Non-pigmented ciliary epithelial cell (primary cell): ENCODE data around the gene ADCY9.

ENCODE experiments used
- DNase-seq: peaks from one replicate; pipeline ENCODE4 v3.0.0-alpha.2; 2010; ENCODE audit warnings: low read depth

The ADCY9 gene

DNA sequence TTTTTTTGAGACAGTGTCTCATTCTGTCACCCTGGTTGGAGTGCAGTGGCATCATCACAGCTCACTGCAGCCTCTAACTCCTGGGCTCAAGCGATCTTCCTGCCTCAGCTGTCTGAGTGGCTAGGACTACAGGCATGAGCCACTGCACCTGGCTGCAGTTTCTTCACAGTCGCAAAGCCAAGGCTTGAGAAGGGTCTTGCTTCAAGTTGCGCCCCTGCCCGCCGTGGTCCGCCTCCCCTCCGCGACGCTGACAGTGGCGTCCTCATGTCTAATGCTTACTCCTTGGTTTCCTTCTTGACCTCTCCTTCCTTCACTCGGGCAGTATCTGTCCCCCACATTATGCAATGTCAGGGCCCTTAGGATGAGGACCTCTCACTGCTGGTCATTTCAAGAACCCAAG, 112.7 kb downstream of the ADCY9 start:
- DNase-seq, result no peak

GRCh38 chr16:4003166-4003565, 113.1 kb downstream of the ADCY9 start:
- DNase-seq, result no peak

- no peak for DNase-seq
Measured at GRCh38 chr16:4002121-4002520, 114.1 kb downstream of the ADCY9 start.

DNA sequence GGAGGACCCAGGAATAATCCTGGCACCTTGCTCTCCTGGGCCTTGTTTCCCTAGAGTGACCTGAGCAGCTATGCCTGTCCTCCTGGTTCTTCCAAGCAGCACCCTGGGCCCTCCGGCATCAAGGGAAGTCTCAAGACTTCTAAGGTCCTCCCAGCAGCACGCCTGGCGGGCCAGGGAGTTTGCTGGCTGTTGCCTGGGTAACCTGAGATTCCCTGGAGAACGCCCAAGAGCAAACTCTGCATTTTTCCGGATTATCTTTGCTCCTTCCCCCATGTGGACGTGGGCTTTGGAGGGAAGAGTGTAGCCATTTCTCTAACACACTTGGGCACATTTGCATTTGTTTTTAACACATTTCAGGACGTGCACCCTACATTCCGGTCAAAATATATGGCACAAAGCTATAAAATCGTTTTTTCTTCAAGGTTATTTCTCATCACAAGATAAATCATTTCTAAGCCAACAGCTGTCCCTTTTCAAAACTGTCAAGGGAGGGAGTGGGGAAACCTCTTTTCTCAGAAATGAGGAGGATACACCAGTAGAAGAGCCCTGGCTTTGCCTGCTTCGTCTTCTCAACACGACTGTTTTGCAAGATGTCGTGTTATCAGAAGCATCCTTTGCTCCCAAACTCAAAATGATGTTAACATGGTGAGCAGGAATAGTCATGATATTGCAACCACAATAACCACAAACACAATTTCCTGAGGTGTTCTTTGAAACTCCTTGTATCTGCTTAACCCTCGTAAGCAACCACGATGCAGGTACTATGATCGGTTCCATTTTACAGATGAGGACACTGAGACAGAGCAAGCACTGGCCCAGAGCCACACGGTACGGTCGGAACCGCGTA, 116.5 kb downstream of the ADCY9 start:
- no peak for DNase-seq

GRCh38 chr16:3998793-3999478, 117.3 kb downstream of the ADCY9 start:
- no peak for DNase-seq

- DNase-seq, result no peak
Measured at GRCh38 chr16:3997231-3997841, 118.9 kb downstream of the ADCY9 start.

- DNase-seq, result no peak
Measured at GRCh38 chr16:3995001-3995400, 121.2 kb downstream of the ADCY9 start.

DNA sequence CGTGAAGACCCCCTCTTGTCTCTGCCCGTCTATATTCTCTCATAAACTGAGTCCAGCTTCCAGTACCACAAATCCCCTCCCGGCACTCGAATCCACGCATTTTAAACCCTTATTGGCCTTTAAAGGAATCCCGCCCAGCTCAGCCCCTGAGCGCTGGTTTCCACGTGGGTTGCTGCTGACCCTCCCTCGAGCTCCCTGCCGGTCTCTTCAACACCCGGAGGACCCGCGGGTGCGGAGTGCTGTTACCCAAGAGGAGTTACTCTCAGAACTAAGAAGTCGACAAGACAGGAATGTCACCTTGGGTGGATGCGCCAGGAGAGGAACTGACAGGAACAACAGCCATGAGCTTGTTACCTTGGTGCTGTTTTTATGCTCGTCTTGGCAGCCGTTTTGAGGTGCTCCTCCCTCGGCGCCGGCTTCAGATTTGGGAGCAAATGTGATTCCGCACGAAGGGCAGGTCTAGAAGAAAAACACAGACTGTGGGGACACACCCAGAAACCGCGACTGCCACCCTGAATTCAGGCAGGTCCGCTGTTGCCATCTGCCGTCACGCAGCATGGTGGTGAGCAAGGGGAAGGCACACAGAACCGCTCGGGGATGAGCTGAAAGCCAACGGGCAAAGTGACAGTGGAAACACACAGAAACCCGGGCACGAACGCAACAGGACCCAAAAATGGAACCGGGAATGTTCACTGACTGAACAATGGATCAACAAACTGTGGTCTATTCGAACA, 123.0 kb downstream of the ADCY9 start:
- no peak for DNase-seq

- DNase-seq, result no peak
Measured at GRCh38 chr16:3992297-3993051, 123.8 kb downstream of the ADCY9 start.

DNA sequence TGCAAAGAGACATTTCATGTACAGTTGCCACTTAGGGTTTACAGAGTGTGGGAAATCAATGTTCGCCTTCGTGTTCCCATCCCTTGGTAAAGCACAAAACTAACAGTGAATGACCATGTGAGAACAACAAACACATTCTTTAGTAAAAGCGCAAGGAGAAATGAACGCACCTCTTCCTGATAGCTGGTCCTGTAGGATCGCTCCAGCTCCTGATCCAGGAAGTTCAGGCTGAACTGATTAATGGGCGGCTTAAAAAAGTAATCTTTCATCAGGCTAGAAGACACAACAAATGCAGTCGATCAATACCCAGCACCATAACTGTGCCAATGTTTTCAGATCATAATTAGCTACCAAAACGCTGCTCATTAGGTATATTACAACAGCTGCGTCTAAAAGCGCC, 127.4 kb downstream of the ADCY9 start:
- DNase-seq, result no peak

DNA sequence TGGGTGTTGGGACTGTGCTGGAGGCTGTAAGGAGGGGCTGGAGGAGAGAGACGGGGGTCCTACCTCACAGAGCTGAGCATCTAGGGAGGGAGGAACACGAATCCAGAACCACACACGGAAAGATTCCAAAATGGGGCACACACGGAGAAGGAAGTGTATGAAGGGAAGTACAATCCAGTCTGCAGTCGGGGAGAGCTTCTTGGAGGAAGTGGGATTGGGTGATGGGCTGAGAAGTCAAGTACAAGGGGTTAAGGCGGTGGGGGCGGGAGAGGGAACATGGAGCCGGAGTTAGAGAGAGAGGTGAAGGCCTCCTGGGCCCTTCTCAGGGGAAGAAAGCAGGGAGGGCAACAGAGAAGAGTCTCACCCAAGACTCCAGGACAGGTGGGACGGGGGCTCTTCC, 128.2 kb downstream of the ADCY9 start:
- no peak for DNase-seq

DNA sequence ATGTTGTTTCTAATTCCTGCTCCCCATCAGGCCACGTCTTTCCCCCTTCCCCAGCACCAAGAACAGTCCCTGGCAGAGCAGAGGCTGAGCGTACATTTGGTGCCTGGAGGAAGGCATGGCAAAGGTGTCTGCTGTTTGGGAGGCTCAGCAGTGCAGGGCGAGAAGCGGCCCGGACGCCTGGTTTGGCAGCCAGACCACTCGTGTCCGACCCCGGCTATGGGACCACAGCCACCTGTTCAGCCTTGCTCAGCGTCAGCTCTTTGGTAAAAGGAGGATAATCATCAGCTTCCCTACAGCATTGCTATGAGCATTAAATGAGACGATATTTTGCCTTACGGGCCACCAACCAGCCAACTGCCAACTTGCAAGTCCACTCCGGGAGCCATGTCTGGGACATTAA, 129.0 kb downstream of the ADCY9 start:
- DNase-seq, result no peak

DNA sequence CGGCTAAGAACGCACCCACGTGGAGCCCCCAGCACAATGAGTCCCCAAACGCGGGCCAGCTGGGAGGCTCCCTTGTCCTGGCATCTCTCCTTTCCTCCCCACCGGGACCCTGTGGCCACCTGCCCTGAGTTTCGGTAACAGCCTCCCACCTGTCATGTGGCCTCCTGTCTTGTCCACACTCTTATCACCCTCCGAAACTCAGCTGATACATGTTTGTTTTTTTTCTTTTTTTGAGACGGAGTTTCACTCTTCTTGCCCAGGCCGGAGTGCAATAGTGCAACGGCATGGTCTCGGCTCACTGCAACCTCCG, 130.1 kb downstream of the ADCY9 start:
- no peak for DNase-seq

- DNase-seq, result no peak
Measured at GRCh38 chr16:3984111-3985060, 131.9 kb downstream of the ADCY9 start.

DNA sequence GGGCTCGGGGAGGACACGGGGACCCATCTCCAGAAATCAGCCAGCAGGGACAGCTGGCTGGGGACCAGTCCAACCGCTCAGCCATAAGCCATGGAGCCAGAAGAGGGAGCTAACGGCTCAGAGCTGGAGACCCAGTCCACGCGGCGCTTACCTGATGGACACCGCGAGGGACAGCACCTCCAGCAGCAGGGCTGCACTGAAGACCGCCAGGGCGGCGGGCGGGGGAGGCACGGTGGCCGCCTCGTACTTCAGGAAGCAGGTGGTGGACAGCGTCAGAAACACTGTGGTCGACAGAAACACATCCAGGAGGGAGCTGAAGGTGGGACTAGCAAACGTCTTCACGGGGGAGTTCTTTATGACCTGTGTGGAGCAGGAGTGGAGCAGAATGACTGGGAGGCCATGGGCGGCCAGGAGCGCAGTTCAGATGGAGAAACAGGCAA, 133.1 kb downstream of the ADCY9 start:
- DNase-seq, result no peak

DNA sequence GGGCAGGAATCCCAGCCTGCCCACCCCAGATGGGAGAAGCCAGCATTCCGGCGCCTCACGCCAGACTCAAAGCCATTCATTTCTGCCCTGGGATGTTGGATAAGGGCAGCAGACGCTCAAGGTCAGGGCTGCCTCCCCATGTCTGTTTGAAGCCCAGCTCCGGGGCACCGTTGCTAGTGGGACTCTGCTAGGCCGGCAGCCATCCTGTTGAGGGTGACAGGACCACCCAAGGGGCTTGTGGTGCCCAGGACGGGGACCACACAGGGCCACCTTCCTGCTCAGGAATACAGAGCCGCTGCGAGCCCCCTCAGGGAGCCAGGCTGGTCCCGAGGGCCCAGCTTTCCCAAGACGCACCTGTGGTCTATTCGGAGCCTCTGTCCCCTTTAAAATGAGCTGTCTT, 134.0 kb downstream of the ADCY9 start:
- no peak for DNase-seq

- no peak for DNase-seq
Measured at GRCh38 chr16:3980253-3981111, 135.8 kb downstream of the ADCY9 start.

DNA sequence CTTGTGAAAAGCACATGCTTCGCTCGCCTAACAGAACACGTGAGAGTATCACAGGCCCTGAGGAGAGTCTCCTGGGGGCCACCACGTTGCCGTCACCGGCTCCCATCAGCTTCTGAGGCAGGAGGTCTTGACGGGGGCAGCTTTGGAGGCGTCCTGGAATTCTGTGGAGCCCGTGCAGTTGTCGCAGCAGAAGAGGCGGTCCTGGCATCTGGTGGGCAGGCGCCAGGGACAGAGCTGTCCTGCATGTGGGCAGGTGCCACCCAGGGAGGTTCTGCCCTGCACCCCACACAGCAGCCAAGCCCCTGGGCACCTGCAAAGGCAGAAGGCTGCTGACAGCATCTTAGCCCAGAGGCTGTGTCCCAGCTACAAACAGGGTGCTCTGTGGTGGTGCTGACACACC, 136.7 kb downstream of the ADCY9 start:
- no peak for DNase-seq

- no peak for DNase-seq
Measured at GRCh38 chr16:3979070-3979469, 137.2 kb downstream of the ADCY9 start.

DNA sequence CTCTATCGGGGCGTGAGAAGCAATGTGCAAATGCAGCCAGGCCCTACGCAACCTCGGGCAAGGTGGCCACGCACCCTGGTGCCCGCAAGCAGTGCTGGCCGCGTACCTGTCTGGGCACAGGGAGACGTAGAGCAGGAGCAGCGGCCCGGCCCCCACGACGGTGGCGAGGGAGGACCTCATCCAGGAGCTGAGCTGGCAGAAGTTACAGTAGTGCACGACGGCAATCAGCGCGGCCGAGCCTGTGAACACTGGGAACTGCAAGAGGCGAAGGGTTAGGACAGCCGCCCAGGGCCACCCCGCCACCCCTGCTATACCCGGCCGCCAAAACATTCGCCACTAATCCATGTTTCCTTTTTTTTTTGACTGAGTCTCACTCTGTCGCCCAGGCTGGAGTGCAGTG, 138.9 kb downstream of the ADCY9 start:
- no peak for DNase-seq
